ENCODE results near the gene ZNF609.

The ZNF609 gene

DNA sequence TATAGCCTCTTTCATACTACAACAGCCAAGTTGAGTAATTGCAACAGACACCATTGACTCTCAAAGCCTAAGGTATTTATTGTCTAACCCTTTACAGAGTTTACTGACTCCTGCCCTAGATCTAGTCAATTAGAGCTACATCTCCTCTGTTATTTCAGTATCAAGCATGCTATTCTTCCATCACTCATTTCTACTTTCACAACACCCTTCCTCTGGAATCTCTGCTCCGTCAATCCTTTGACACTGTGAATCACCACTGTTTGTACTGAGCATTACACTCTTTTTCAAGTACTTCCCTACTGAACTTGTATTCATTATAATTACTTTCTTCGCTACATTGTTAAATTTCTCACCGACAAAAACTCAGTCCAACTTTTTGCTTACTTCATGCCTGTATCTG lies 121.8 kb downstream of the ZNF609 start:
- H3K27ac ChIP-seq (ENCODE audit: low read depth, low read length), result no peak overlapping the region
- H3K18ac ChIP-seq (ENCODE audit: low read length), result no peak overlapping the region
- H3K4me2 ChIP-seq (ENCODE audit: low read length), result no peak overlapping the region
- H3K79me2 ChIP-seq (ENCODE audit: control insufficient read depth, insufficient read depth, low read length), result peaks cover 20% of the 10 kb centered on the region
- H3K4me1 ChIP-seq (ENCODE audit: control insufficient read depth, low read depth, low read length), result peaks cover 4% of the 10 kb centered on the region
- H2BK5ac ChIP-seq (ENCODE audit: low read length), result no peak overlapping the region
- H4K5ac ChIP-seq (ENCODE audit: low read length), result no peak overlapping the region
- no peaks in the 10 kb centered on the region for H3K36me3 ChIP-seq (ENCODE audit: control insufficient read depth, insufficient read depth, low read length)
- H2BK120ac ChIP-seq (ENCODE audit: low read depth, low read length), result no peak overlapping the region
- no peak overlapping the region for H3K23ac ChIP-seq (ENCODE audit: low read length)
- H2BK15ac ChIP-seq (replicated peaks; ENCODE audit: low read depth), result no peak overlapping the region
- H3K79me1 ChIP-seq (ENCODE audit: low read length), result peaks cover 14% of the 10 kb centered on the region
- no peak overlapping the region for H3K4me3 ChIP-seq (ENCODE audit: low read length)
- no peak overlapping the region for H2AK5ac ChIP-seq (ENCODE audit: low read length)
- WGBS (ENCODE audit: extremely low coverage, insufficient coverage, low lambda C conversion rate), result 100% methylated on average over 2 of the region's 3 CpGs
- no peak for DNase-seq
- no peak overlapping the region for H3K9ac ChIP-seq (ENCODE audit: low read length)
- no peak overlapping the region for H3K56ac ChIP-seq (ENCODE audit: low read length)
- H4K8ac ChIP-seq (ENCODE audit: low read depth, low read length), result no peak overlapping the region
- no peaks in the 10 kb centered on the region for H3K27me3 ChIP-seq (ENCODE audit: insufficient read depth, low read length, poor library complexity)
- no peak overlapping the region for H3K4ac ChIP-seq (ENCODE audit: low read depth, low read length)

- no peaks in the 10 kb centered on the region for H3K36me3 ChIP-seq (ENCODE audit: control insufficient read depth, insufficient read depth, low read length)
- no peak overlapping the region for H3K4me3 ChIP-seq (ENCODE audit: low read length)
- H3K79me1 ChIP-seq (ENCODE audit: low read length), result peaks cover 14% of the 10 kb centered on the region
- no peak overlapping the region for H3K23ac ChIP-seq (ENCODE audit: low read length)
- no peak overlapping the region for H2BK15ac ChIP-seq (replicated peaks; ENCODE audit: low read depth)
- no peak overlapping the region for H3K9ac ChIP-seq (ENCODE audit: low read length)
- H4K5ac ChIP-seq (ENCODE audit: low read length), result no peak overlapping the region
- no peak overlapping the region for H2BK120ac ChIP-seq (ENCODE audit: low read depth, low read length)
- no peak overlapping the region for H3K56ac ChIP-seq (ENCODE audit: low read length)
- H3K27me3 ChIP-seq (ENCODE audit: insufficient read depth, low read length, poor library complexity), result no peaks in the 10 kb centered on the region
- H2BK5ac ChIP-seq (ENCODE audit: low read length), result no peak overlapping the region
- DNase-seq, result no peak
- H4K8ac ChIP-seq (ENCODE audit: low read depth, low read length), result no peak overlapping the region
- no peak overlapping the region for H3K18ac ChIP-seq (ENCODE audit: low read length)
- H3K4me2 ChIP-seq (ENCODE audit: low read length), result no peak overlapping the region
- H3K4me1 ChIP-seq (ENCODE audit: control insufficient read depth, low read depth, low read length), result peaks cover 4% of the 10 kb centered on the region
- H3K27ac ChIP-seq (ENCODE audit: low read depth, low read length), result no peak overlapping the region
- WGBS (ENCODE audit: extremely low coverage, insufficient coverage, low lambda C conversion rate), result no CpG with 5 or more reads among the region's 4 CpGs
- H3K4ac ChIP-seq (ENCODE audit: low read depth, low read length), result no peak overlapping the region
- H3K79me2 ChIP-seq (ENCODE audit: control insufficient read depth, insufficient read depth, low read length), result peaks cover 25% of the 10 kb centered on the region
- no peak overlapping the region for H2AK5ac ChIP-seq (ENCODE audit: low read length)
Observed at GRCh38 chr15:64583519-64583918, 123.1 kb downstream of the ZNF609 start.

- H4K8ac ChIP-seq (ENCODE audit: low read depth, low read length), result no peak overlapping the region
- H3K36me3 ChIP-seq (ENCODE audit: control insufficient read depth, insufficient read depth, low read length), result no peaks in the 10 kb centered on the region
- H2BK5ac ChIP-seq (ENCODE audit: low read length), result no peak overlapping the region
- no peak overlapping the region for H3K27ac ChIP-seq (ENCODE audit: low read depth, low read length)
- H3K4me2 ChIP-seq (ENCODE audit: low read length), result no peak overlapping the region
- peaks cover 13% of the 10 kb centered on the region for H3K79me1 ChIP-seq (ENCODE audit: low read length)
- H3K27me3 ChIP-seq (ENCODE audit: insufficient read depth, low read length, poor library complexity), result no peaks in the 10 kb centered on the region
- no CpG with 5 or more reads among the region's 3 CpGs for WGBS (ENCODE audit: extremely low coverage, insufficient coverage, low lambda C conversion rate)
- no peak overlapping the region for H3K23ac ChIP-seq (ENCODE audit: low read length)
- H3K18ac ChIP-seq (ENCODE audit: low read length), result no peak overlapping the region
- peaks cover 8% of the 10 kb centered on the region for H3K4me1 ChIP-seq (ENCODE audit: control insufficient read depth, low read depth, low read length)
- no peak overlapping the region for H3K9ac ChIP-seq (ENCODE audit: low read length)
- no peak overlapping the region for H3K4ac ChIP-seq (ENCODE audit: low read depth, low read length)
- H3K4me3 ChIP-seq (ENCODE audit: low read length), result no peak overlapping the region
- no peak overlapping the region for H2BK15ac ChIP-seq (replicated peaks; ENCODE audit: low read depth)
- H2BK120ac ChIP-seq (ENCODE audit: low read depth, low read length), result no peak overlapping the region
- no peak overlapping the region for H2AK5ac ChIP-seq (ENCODE audit: low read length)
- no peak overlapping the region for H3K56ac ChIP-seq (ENCODE audit: low read length)
- no peak for DNase-seq
- H3K79me2 ChIP-seq (ENCODE audit: control insufficient read depth, insufficient read depth, low read length), result peaks cover 25% of the 10 kb centered on the region
- H4K5ac ChIP-seq (ENCODE audit: low read length), result no peak overlapping the region
Observed at GRCh38 chr15:64583983-64584382, 123.6 kb downstream of the ZNF609 start.

DNA sequence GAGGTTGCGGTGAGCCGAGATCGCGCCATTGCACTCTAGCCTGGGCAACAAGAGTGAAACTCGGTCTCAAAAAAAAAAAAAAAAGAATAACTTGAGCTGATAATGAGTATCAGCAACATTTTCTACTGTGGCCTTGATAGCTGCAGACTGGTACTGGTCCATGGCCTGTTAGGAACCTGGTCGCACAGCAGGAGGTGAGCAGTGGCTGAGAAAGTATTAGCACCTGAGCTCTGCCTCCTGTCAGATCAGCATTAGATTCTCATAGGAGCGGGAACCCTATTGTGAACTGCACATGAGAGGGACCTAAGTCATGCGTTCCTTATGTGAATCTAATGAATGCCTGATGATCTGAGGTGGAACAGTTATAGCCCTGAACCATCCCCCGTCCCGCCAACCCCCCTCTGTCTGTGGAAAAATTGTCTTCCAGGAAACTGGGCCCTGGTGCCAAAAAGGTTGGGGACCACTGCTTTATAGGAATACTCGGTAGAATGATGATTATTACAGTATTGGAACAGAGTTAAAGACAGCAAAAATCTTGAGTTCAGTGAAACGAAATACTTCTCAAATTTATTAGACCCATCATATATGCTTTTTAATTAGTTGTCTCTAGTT lies 126.0 kb downstream of the ZNF609 start:
- WGBS (ENCODE audit: extremely low coverage, insufficient coverage, low lambda C conversion rate), result no CpG with 5 or more reads among the region's 12 CpGs
- Histone ChIP-seq H3K27ac (ENCODE audit: low read depth, low read length) (no peak overlapping the region), H4K5ac (ENCODE audit: low read length) (no peak overlapping the region)

GRCh38 chr15:64586984-64587383 lies 126.6 kb downstream of the ZNF609 start:
- no peaks in the 10 kb centered on the region for H3K36me3 ChIP-seq (ENCODE audit: control insufficient read depth, insufficient read depth, low read length)
- H3K27ac ChIP-seq (ENCODE audit: low read depth, low read length), result no peak overlapping the region
- H3K9ac ChIP-seq (ENCODE audit: low read length), result no peak overlapping the region
- no peak overlapping the region for H3K4ac ChIP-seq (ENCODE audit: low read depth, low read length)
- no peak overlapping the region for H2BK5ac ChIP-seq (ENCODE audit: low read length)
- H3K56ac ChIP-seq (ENCODE audit: low read length), result no peak overlapping the region
- no peak overlapping the region for H3K4me2 ChIP-seq (ENCODE audit: low read length)
- H3K79me1 ChIP-seq (ENCODE audit: low read length), result peaks cover 12% of the 10 kb centered on the region
- H4K8ac ChIP-seq (ENCODE audit: low read depth, low read length), result no peak overlapping the region
- no peaks in the 10 kb centered on the region for H3K27me3 ChIP-seq (ENCODE audit: insufficient read depth, low read length, poor library complexity)
- no peak overlapping the region for H3K18ac ChIP-seq (ENCODE audit: low read length)
- H2BK15ac ChIP-seq (replicated peaks; ENCODE audit: low read depth), result no peak overlapping the region
- H2BK120ac ChIP-seq (ENCODE audit: low read depth, low read length), result no peak overlapping the region
- no CpG with 5 or more reads among the region's 4 CpGs for WGBS (ENCODE audit: extremely low coverage, insufficient coverage, low lambda C conversion rate)
- H3K79me2 ChIP-seq (ENCODE audit: control insufficient read depth, insufficient read depth, low read length), result peaks cover 24% of the 10 kb centered on the region
- no peak overlapping the region for H3K23ac ChIP-seq (ENCODE audit: low read length)
- no peak overlapping the region for H3K4me3 ChIP-seq (ENCODE audit: low read length)
- no peak overlapping the region for H2AK5ac ChIP-seq (ENCODE audit: low read length)
- peaks cover 11% of the 10 kb centered on the region for H3K4me1 ChIP-seq (ENCODE audit: control insufficient read depth, low read depth, low read length)
- no peak overlapping the region for H4K5ac ChIP-seq (ENCODE audit: low read length)
- no peak for DNase-seq

More for the DNA sequence above, 126.0 kb downstream of the ZNF609 start:
- no peak overlapping the region for H3K4me2 ChIP-seq (ENCODE audit: low read length)
- DNase-seq, result peak; percentile 25
- no peaks in the 10 kb centered on the region for H3K27me3 ChIP-seq (ENCODE audit: insufficient read depth, low read length, poor library complexity)
- H3K79me1 ChIP-seq (ENCODE audit: low read length), result peaks cover 12% of the 10 kb centered on the region
- no peak overlapping the region for H3K9ac ChIP-seq (ENCODE audit: low read length)
- H3K36me3 ChIP-seq (ENCODE audit: control insufficient read depth, insufficient read depth, low read length), result no peaks in the 10 kb centered on the region
- H3K23ac ChIP-seq (ENCODE audit: low read length), result no peak overlapping the region
- H2BK120ac ChIP-seq (ENCODE audit: low read depth, low read length), result no peak overlapping the region
- H3K4me3 ChIP-seq (ENCODE audit: low read length), result no peak overlapping the region
- no peak overlapping the region for H2AK5ac ChIP-seq (ENCODE audit: low read length)
- no peak overlapping the region for H3K18ac ChIP-seq (ENCODE audit: low read length)
- peaks cover 23% of the 10 kb centered on the region for H3K79me2 ChIP-seq (ENCODE audit: control insufficient read depth, insufficient read depth, low read length)
- no peak overlapping the region for H2BK5ac ChIP-seq (ENCODE audit: low read length)
- H3K56ac ChIP-seq (ENCODE audit: low read length), result no peak overlapping the region
- peaks cover 11% of the 10 kb centered on the region for H3K4me1 ChIP-seq (ENCODE audit: control insufficient read depth, low read depth, low read length)
- H2BK15ac ChIP-seq (replicated peaks; ENCODE audit: low read depth), result no peak overlapping the region
- H3K4ac ChIP-seq (ENCODE audit: low read depth, low read length), result no peak overlapping the region
- H4K8ac ChIP-seq (ENCODE audit: low read depth, low read length), result no peak overlapping the region

Measured in mesendoderm (in vitro differentiated cells).